Gastrocnemius medialis (tissue), 4 donors: ENCODE results near the gene OTOF.

ENCODE experiments used
- POLR2A ChIP-seq, 2 donors: fragments of 450-650 bp; IDR thresholded peaks; one replicate each; pipeline ENCODE4 v1.6.1; 2017; ENCODE audit warnings: antibody characterized with exemption in 2 of 2, mild to moderate bottlenecking in 2 of 2, moderate library complexity in 2 of 2
- TF ChIP-seq, protein P1 (sequence below), 5 experiments: fragments of 450-650 bp in 3 of 5; fragments of 200-600 bp in 2 of 5; sonication (generic) in 2 of 5; IDR thresholded peaks in 4 of 5; conservative IDR thresholded peaks in 1 of 5; 1 replicate in 4 of 5; 2 replicates in 1 of 5; pipeline ENCODE4 v1.5.1; 2016 to 2019; ENCODE audit warnings: antibody characterized with exemption in 5 of 5, mild to moderate bottlenecking in 3 of 5, moderate library complexity in 3 of 5

DNA sequence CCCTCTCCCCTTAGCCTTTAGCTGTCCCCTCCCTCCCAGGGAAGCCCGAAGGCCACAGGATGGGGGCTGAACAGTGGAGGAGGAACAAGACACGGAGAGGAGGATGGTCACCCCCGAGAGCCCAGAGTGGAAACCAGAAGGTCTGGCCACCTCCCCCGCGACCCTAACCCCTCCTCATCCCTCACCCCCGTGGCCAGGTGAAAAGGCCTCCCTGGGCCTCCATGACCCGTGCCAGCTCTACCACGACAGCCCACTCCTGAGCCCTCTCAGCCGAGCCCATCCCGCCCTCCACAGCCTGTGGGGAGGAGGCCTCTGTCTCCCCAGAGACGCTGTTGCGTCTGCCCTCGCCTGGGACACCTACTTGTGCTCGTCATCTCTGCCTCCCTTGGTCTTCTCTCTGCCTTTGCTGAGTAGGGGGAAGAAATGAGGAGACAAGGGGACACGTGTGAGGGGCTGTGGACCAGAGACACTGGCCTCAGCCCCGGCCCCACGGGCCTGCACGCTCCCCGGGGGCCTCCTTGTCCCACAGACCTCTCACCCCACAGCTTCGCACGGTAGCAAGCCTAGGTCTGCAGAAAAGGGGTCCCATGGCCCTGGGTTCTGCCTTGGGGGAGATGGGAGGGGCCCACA, 32.5 kb upstream of the OTOF start:
- TF ChIP-seq, protein P1, sequence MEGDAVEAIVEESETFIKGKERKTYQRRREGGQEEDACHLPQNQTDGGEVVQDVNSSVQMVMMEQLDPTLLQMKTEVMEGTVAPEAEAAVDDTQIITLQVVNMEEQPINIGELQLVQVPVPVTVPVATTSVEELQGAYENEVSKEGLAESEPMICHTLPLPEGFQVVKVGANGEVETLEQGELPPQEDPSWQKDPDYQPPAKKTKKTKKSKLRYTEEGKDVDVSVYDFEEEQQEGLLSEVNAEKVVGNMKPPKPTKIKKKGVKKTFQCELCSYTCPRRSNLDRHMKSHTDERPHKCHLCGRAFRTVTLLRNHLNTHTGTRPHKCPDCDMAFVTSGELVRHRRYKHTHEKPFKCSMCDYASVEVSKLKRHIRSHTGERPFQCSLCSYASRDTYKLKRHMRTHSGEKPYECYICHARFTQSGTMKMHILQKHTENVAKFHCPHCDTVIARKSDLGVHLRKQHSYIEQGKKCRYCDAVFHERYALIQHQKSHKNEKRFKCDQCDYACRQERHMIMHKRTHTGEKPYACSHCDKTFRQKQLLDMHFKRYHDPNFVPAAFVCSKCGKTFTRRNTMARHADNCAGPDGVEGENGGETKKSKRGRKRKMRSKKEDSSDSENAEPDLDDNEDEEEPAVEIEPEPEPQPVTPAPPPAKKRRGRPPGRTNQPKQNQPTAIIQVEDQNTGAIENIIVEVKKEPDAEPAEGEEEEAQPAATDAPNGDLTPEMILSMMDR (IDR thresholded peaks at IDR 0.05 in 4 of 5, conservative IDR thresholded peaks at IDR 0.05 in 1 of 5), result no peak
- TF ChIP-seq POLR2A (IDR thresholded peaks at IDR 0.05), result no peak
